IMR-90 (cell line): ENCODE results near the gene HOXC5. TPM values are rescaled to one million over a fixed set of nuclear protein-coding genes. Genes with fewer than 3 reads are reported as not detected.

Experiments
- ATAC-seq: fragments of 200-7000 bp; cut with Tn5 transposase; 2 replicates; pipeline ENCODE4 v1.9.1; 2020; ENCODE audit warnings: low read depth, mild to moderate bottlenecking, moderate library complexity
- BruUV-seq: library from RNA; stranded (reverse); fragments of 400-500 nt; replicated peaks from 2 replicates; lab custom pipeline; 2021; lab: Mats Ljungman, UMichigan
- CTCF ChIA-PET: fragments of 300-600 bp; formaldehyde crosslinking; extraction: SDS; loops from one replicate; lab custom pipeline; 2021; ENCODE audit warnings: antibody characterized with exemption; lab: Yijun Ruan, JAX
- POLR2A ChIA-PET: fragments of 300-600 bp; sonication (Branson Sonifier 250); formaldehyde crosslinking; loops from one replicate; lab custom pipeline; 2022; ENCODE audit warnings: antibody characterized with exemption; ENCODE audit not compliant: unreplicated experiment; lab: Charles Lee
- DNase-seq: peaks from one replicate; pipeline ENCODE4 v3.0.0; 2013
- H2AFZ ChIP-seq: replicated peaks from 2 replicates; pipeline ENCODE3; 2013; ENCODE audit warnings: low read length, mild to moderate bottlenecking; ENCODE audit not compliant: poor library complexity
- H2AK5ac ChIP-seq: 2 replicates; pipeline ENCODE4 v1.6.1; 2013; ENCODE audit warnings: low read depth, low read length, inconsistent platforms
- H2AK9ac ChIP-seq: replicated peaks from 2 replicates; pipeline ENCODE3; 2013; ENCODE audit warnings: mild to moderate bottlenecking, low read depth, low read length, moderate library complexity; ENCODE audit not compliant: poor library complexity
- H2BK120ac ChIP-seq: 2 replicates; pipeline ENCODE4 v1.6.1; 2013; ENCODE audit warnings: low read depth, low read length, inconsistent platforms
- H2BK15ac ChIP-seq: 3 replicates; pipeline ENCODE4 v1.6.1; 2013; ENCODE audit warnings: low read depth, low read length, inconsistent platforms
- H2BK20ac ChIP-seq: 2 replicates; pipeline ENCODE4 v1.6.1; 2013; ENCODE audit warnings: low read depth, mild to moderate bottlenecking, inconsistent platforms, low read length, moderate library complexity
- H2BK5ac ChIP-seq: 2 replicates; pipeline ENCODE4 v1.6.1; 2013; ENCODE audit warnings: mild to moderate bottlenecking, low read depth, low read length, inconsistent platforms; ENCODE audit not compliant: poor library complexity, severe bottlenecking
- H3K14ac ChIP-seq: replicated peaks from 2 replicates; pipeline ENCODE4 v1.6.1; 2013; ENCODE audit warnings: low read depth, low read length, inconsistent platforms
- H3K18ac ChIP-seq: 2 replicates; pipeline ENCODE4 v1.6.1; 2013; ENCODE audit warnings: low read depth, low read length, control low read depth
- H3K23ac ChIP-seq: 2 replicates; pipeline ENCODE4 v1.6.1; 2013; ENCODE audit warnings: low read depth, low read length, inconsistent platforms
- H3K27ac ChIP-seq: 2 replicates; pipeline ENCODE4 v1.5.1; 2013; ENCODE audit warnings: mild to moderate bottlenecking, control low read depth, low read length; ENCODE audit not compliant: insufficient read depth
- H3K27me3 ChIP-seq: 2 replicates; pipeline ENCODE4 v1.6.1; 2013; ENCODE audit warnings: low read length; ENCODE audit not compliant: control insufficient read depth, insufficient read depth
- H3K36me3 ChIP-seq: 2 replicates; pipeline ENCODE4 v1.6.1; 2013; ENCODE audit warnings: low read length, mixed read lengths; ENCODE audit not compliant: control insufficient read depth, insufficient read depth
- H3K4ac ChIP-seq: 2 replicates; pipeline ENCODE4 v1.6.1; 2013; ENCODE audit warnings: low read depth, low read length, inconsistent platforms
- H3K4me1 ChIP-seq: 2 replicates; pipeline ENCODE4 v1.6.1; 2013; ENCODE audit warnings: low read length, mixed read lengths; ENCODE audit not compliant: control insufficient read depth, insufficient read depth
- H3K4me2 ChIP-seq: 2 replicates; pipeline ENCODE4 v1.6.1; 2013; ENCODE audit warnings: low read depth, mild to moderate bottlenecking, control low read depth, low read length, moderate library complexity
- H3K4me3 ChIP-seq: 2 replicates; pipeline ENCODE4 v1.5.1; 2013; ENCODE audit warnings: low read depth, mild to moderate bottlenecking, control low read depth, low read length, moderate library complexity; ENCODE audit not compliant: insufficient read depth
- H3K56ac ChIP-seq: 2 replicates; pipeline ENCODE4 v1.6.1; 2013; ENCODE audit warnings: low read length, inconsistent platforms; ENCODE audit not compliant: insufficient read depth; ENCODE audit errors: extremely low read depth
- H3K79me1 ChIP-seq, 2 experiments: 2 replicates each; pipeline ENCODE4 v1.6.1; 2013; ENCODE audit warnings: low read length in 2 of 2, inconsistent platforms in 1 of 2, low read depth in 1 of 2
- H3K9ac ChIP-seq: 2 replicates; pipeline ENCODE4 v1.6.1; 2013; ENCODE audit warnings: low read depth, low read length, control low read depth
- H3K9me1 ChIP-seq: 2 replicates; pipeline ENCODE4 v1.6.1; 2013; ENCODE audit warnings: low read length, inconsistent platforms; ENCODE audit not compliant: insufficient read depth
- H3K9me3 ChIP-seq: 2 replicates; pipeline ENCODE4 v1.6.1; 2013; ENCODE audit warnings: low read length; ENCODE audit not compliant: control insufficient read depth, insufficient read depth
- H4K20me1 ChIP-seq: 2 replicates; pipeline ENCODE4 v1.6.1; 2013; ENCODE audit warnings: low read length, inconsistent platforms; ENCODE audit not compliant: insufficient read depth
- H4K5ac ChIP-seq: 2 replicates; pipeline ENCODE4 v1.6.1; 2013; ENCODE audit warnings: mild to moderate bottlenecking, low read depth, low read length, control low read depth
- H4K8ac ChIP-seq, 2 experiments: 2 replicates each; pipeline ENCODE4 v1.6.1; 2013; ENCODE audit warnings: low read depth in 2 of 2, low read length in 2 of 2, control low read depth in 1 of 2, inconsistent platforms in 1 of 2
- H4K91ac ChIP-seq: 2 replicates; pipeline ENCODE4 v1.6.1; 2013; ENCODE audit warnings: low read depth, low read length, inconsistent platforms; ENCODE audit not compliant: insufficient read depth
- BHLHE40 ChIP-seq: fragments of 150-350 bp; IDR thresholded peaks from 2 replicates; pipeline ENCODE4 v1.6.1; 2016; ENCODE audit warnings: mild to moderate bottlenecking, low read depth, low read length
- CEBPB ChIP-seq: IDR thresholded peaks from 2 replicates; pipeline ENCODE4 v1.6.1; 2012; ENCODE audit warnings: low read depth, low read length, improper control_type of control experiment
- CHD1 ChIP-seq: IDR thresholded peaks from 2 replicates; pipeline ENCODE4 v1.6.1; 2012; ENCODE audit warnings: low read depth, low read length, improper control_type of control experiment
- FOS ChIP-seq: fragments of 150-350 bp; IDR thresholded peaks from 2 replicates; pipeline ENCODE4 v1.6.1; 2016; ENCODE audit warnings: low read depth, low read length
- MAFK ChIP-seq: IDR thresholded peaks from 2 replicates; pipeline ENCODE4 v1.6.1; 2012; ENCODE audit warnings: low read depth, low read length, improper control_type of control experiment
- MAZ ChIP-seq: IDR thresholded peaks from 2 replicates; pipeline ENCODE4 v1.6.1; 2012; ENCODE audit warnings: low read depth, mild to moderate bottlenecking, low read length, improper control_type of control experiment, moderate library complexity, borderline replicate concordance
- MXI1 ChIP-seq: IDR thresholded peaks from 2 replicates; pipeline ENCODE4 v1.6.1; 2012; ENCODE audit warnings: low read depth, mild to moderate bottlenecking, low read length, moderate library complexity, borderline replicate concordance
- NFE2L2 ChIP-seq: fragments of 150-350 bp; IDR thresholded peaks from 2 replicates; pipeline ENCODE4 v1.6.1; 2016; ENCODE audit warnings: low read depth, mild to moderate bottlenecking, low read length
- RAD21 ChIP-seq: IDR thresholded peaks from 2 replicates; pipeline ENCODE4 v1.6.1; 2012; ENCODE audit warnings: low read length, improper control_type of control experiment
- SMC3 ChIP-seq: fragments of 150-350 bp; IDR thresholded peaks from 2 replicates; pipeline ENCODE4 v1.6.1; 2016; ENCODE audit warnings: low read depth, mild to moderate bottlenecking, antibody characterized with exemption, low read length, moderate library complexity
- WGBS, 2 experiments: methylation state at CpG; one replicate each; pipeline versions ENCODE4 v1.1.5 to v1.1.7; 2013; ENCODE audit warnings: missing lambda C conversion rate in 2 of 2; ENCODE audit not compliant: insufficient read length in 1 of 2; ENCODE audit errors: extremely low coverage in 2 of 2; 5-methylcytosine and 5-hydroxymethylcytosine counted together
- dilution Hi-C: fragments of 300-500 bp; cut with HindIII; formaldehyde crosslinking; loops from one replicate; pipeline ENCODE4 v1.14.3; 2018; ENCODE audit warnings: low sequenced_read_pairs; ENCODE audit not compliant: unreplicated experiment
- in situ Hi-C: fragments of 300-500 bp; cut with MboI; formaldehyde crosslinking; loops from 3 replicates; pipeline ENCODE4 v1.14.3; 2019; ENCODE audit warnings: low sequenced_read_pairs, inconsistent platforms, mixed read lengths
- intact Hi-C: fragments of 100-400 bp; cut with micrococcal nuclease; formaldehyde crosslinking; loops from 2 replicates; pipeline ENCODE4 v1.10.0; 2022
- polyA plus RNA-seq, 3 experiments: library from polyadenylated mRNA; depleted of rRNA; stranded (reverse); fragments of >200 nt; gene quantifications; 2 replicates each; pipeline ENCODE4 v1.2.3, GENCODE V29; 2012; ENCODE audit warnings: low replicate concordance in 1 of 3
- total RNA-seq: library from RNA; depleted of rRNA; stranded (reverse); fragments of >200 nt; gene quantifications from 2 replicates; pipeline ENCODE4 v1.2.3, GENCODE V29; 2012
- TF ChIP-seq, protein P1 (sequence below): fragments of 150-350 bp; IDR thresholded peaks from 2 replicates; pipeline ENCODE4 v1.6.1; 2016; ENCODE audit warnings: low read depth, mild to moderate bottlenecking, low read length, moderate library complexity, borderline replicate concordance
- TF ChIP-seq, protein P2 (sequence below): conservative IDR thresholded peaks from 2 replicates; pipeline ENCODE4 v1.5.1; 2012; ENCODE audit warnings: mild to moderate bottlenecking, low read depth, low read length, improper control_type of control experiment

Gene HOXC5
- total and polyA plus RNA-seq, 2 of the 4 experiments (the other 2 are of a cell fraction): not detected

DNA sequence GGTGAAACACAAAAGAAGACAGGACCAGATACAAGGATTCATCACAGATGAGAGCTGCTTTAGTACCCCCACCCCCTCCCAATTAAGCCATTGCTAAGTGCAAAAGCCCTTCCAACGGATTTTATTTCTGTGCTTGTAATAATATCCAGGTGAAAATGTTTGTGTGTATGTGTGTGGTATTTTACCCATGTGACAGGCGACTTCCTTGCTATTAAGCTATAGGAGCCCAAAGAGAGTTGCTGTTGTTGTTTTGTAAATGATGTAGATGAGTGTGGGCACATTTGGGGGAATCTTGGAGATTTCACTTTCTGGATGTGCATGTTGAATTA lies 17.6 kb downstream of the HOXC5 start:
- no peak overlapping the region for H2BK5ac ChIP-seq
- H2AK5ac ChIP-seq: no peak overlapping the region
- dilution Hi-C loops: no loop called here
- 80% methylated on average over 1 of the region's 2 CpGs; no CpG with 5 or more reads in 1 of the 2 experiments for WGBS, 2 experiments
- ATAC-seq (no peak), DNase-seq (no peak)
- H2BK20ac ChIP-seq: no peak overlapping the region
- H3K9ac ChIP-seq: no peak overlapping the region
- no peaks in the 10 kb centered on the region for H3K9me3 ChIP-seq
- no peak overlapping the region for H2BK15ac ChIP-seq
- H3K4me1 ChIP-seq: no peaks in the 10 kb centered on the region
- H3K36me3 ChIP-seq: no peaks in the 10 kb centered on the region
- H3K4ac ChIP-seq: no peak overlapping the region
- no peak overlapping the region for H4K8ac ChIP-seq
- H3K9me1 ChIP-seq: no peaks in the 10 kb centered on the region
- H3K27ac ChIP-seq: no peak overlapping the region
- H3K18ac ChIP-seq: no peak overlapping the region
- ChIA-PET POLR2A (no interaction called here), CTCF (no interaction called here)
- H2AFZ ChIP-seq: no peak overlapping the region
- BruUV-seq: no TSS peak
- peaks cover 78% of the 10 kb centered on the region for H3K27me3 ChIP-seq
- H3K14ac ChIP-seq: no peak overlapping the region
- no peaks in the 10 kb centered on the region for H3K79me1 ChIP-seq
- H3K4me2 ChIP-seq: no peak overlapping the region
- H3K56ac ChIP-seq: no peak overlapping the region
- H2AK9ac ChIP-seq: no peak overlapping the region
- TF ChIP-seq MAFK (no peak), NFE2L2 (no peak), MAZ (no peak), MXI1 (no peak), CHD1 (no peak), SMC3 (no peak), BHLHE40 (no peak), RAD21 (no peak), CEBPB (no peak), FOS (no peak)
- TF ChIP-seq, protein P1, sequence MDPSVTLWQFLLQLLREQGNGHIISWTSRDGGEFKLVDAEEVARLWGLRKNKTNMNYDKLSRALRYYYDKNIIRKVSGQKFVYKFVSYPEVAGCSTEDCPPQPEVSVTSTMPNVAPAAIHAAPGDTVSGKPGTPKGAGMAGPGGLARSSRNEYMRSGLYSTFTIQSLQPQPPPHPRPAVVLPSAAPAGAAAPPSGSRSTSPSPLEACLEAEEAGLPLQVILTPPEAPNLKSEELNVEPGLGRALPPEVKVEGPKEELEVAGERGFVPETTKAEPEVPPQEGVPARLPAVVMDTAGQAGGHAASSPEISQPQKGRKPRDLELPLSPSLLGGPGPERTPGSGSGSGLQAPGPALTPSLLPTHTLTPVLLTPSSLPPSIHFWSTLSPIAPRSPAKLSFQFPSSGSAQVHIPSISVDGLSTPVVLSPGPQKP: no peak
- TF ChIP-seq, protein P2, sequence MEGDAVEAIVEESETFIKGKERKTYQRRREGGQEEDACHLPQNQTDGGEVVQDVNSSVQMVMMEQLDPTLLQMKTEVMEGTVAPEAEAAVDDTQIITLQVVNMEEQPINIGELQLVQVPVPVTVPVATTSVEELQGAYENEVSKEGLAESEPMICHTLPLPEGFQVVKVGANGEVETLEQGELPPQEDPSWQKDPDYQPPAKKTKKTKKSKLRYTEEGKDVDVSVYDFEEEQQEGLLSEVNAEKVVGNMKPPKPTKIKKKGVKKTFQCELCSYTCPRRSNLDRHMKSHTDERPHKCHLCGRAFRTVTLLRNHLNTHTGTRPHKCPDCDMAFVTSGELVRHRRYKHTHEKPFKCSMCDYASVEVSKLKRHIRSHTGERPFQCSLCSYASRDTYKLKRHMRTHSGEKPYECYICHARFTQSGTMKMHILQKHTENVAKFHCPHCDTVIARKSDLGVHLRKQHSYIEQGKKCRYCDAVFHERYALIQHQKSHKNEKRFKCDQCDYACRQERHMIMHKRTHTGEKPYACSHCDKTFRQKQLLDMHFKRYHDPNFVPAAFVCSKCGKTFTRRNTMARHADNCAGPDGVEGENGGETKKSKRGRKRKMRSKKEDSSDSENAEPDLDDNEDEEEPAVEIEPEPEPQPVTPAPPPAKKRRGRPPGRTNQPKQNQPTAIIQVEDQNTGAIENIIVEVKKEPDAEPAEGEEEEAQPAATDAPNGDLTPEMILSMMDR: no peak
- no peak overlapping the region for H4K91ac ChIP-seq
- no peaks in the 10 kb centered on the region for H4K20me1 ChIP-seq
- no peak overlapping the region for H3K23ac ChIP-seq
- H4K5ac ChIP-seq: no peak overlapping the region
- intact Hi-C loops: no loop called here
- in situ Hi-C loops: no loop called here
- H2BK120ac ChIP-seq: no peak overlapping the region
- no peak overlapping the region for H3K4me3 ChIP-seq
